PC-9 (cell line): ENCODE measurements around the gene TSPAN31. TPM values are rescaled to one million over a fixed set of nuclear protein-coding genes. Genes with fewer than 3 reads are reported as not detected.

Experiments used
- BruUV-seq: library from RNA; stranded (reverse); fragments of 400-500 nt; replicated peaks from 2 replicates; lab custom pipeline; 2021; lab: Mats Ljungman, UMichigan
- CTCF ChIA-PET: fragments of 300-600 bp; sonication (Branson Sonifier 250); formaldehyde crosslinking; loops from one replicate; lab custom pipeline; 2022; ENCODE audit warnings: antibody characterized with exemption; lab: Charles Lee
- POLR2A ChIA-PET: fragments of 300-600 bp; sonication (Branson Sonifier 250); formaldehyde crosslinking; loops from one replicate; lab custom pipeline; 2022; ENCODE audit warnings: antibody characterized with exemption; ENCODE audit not compliant: unreplicated experiment; lab: Charles Lee
- DNase-seq, 2 experiments: peaks; one replicate each; pipeline versions ENCODE4 v3.0.0 to v3.0.0-alpha.2; 2015 to 2022; ENCODE audit warnings: mixed read lengths in 1 of 2
- H2AFZ ChIP-seq: fragments of 200-600 bp; sonication (generic); 2 replicates; pipeline ENCODE4 v1.8.1; 2017; ENCODE audit warnings: antibody characterized with exemption
- H3F3A ChIP-seq: fragments of 200-600 bp; sonication (generic); 2 replicates; pipeline ENCODE4 v1.8.1; 2017; ENCODE audit warnings: antibody characterized with exemption, mild to moderate bottlenecking, low read depth; ENCODE audit not compliant: insufficient read depth
- H3K27ac ChIP-seq: fragments of 200-600 bp; sonication (generic); 2 replicates; pipeline ENCODE4 v1.6.1; 2016; ENCODE audit warnings: mixed run types
- H3K27me3 ChIP-seq: fragments of 200-600 bp; sonication (generic); 2 replicates; pipeline ENCODE4 v1.6.1; 2016; ENCODE audit warnings: low read depth, mixed run types; ENCODE audit not compliant: insufficient read depth
- H3K36me3 ChIP-seq: fragments of 200-600 bp; sonication (generic); 2 replicates; pipeline ENCODE4 v1.6.1; 2016; ENCODE audit warnings: low read depth, mixed run types
- H3K4me1 ChIP-seq: fragments of 200-600 bp; sonication (generic); replicated peaks from 2 replicates; pipeline ENCODE4 v1.6.1; 2016; ENCODE audit warnings: mixed run types; ENCODE audit not compliant: insufficient read depth
- H3K4me2 ChIP-seq: fragments of 200-600 bp; sonication (generic); 2 replicates; pipeline ENCODE4 v1.6.1; 2017; ENCODE audit warnings: mixed run types
- H3K4me3 ChIP-seq: fragments of 200-600 bp; sonication (generic); 2 replicates; pipeline ENCODE4 v1.6.1; 2016; ENCODE audit warnings: mixed run types
- H3K79me2 ChIP-seq: fragments of 200-600 bp; sonication (generic); 2 replicates; pipeline ENCODE4 v1.6.1; 2017; ENCODE audit warnings: low read depth, mixed run types
- H3K9me2 ChIP-seq: fragments of 200-600 bp; sonication (generic); 2 replicates; pipeline ENCODE4 v1.8.1; 2017; ENCODE audit warnings: mild to moderate bottlenecking; ENCODE audit not compliant: insufficient read depth
- H3K9me3 ChIP-seq: fragments of 200-600 bp; sonication (generic); 2 replicates; pipeline ENCODE4 v1.8.1; 2016; ENCODE audit warnings: low read depth; ENCODE audit not compliant: insufficient read depth
- H4K20me1 ChIP-seq: fragments of 200-600 bp; sonication (generic); 2 replicates; pipeline ENCODE4 v1.8.1; 2017; ENCODE audit not compliant: insufficient read depth
- CTCF ChIP-seq: fragments of 200-600 bp; sonication (generic); conservative IDR thresholded peaks from 2 replicates; pipeline ENCODE4 v1.6.1; 2017; ENCODE audit warnings: mixed run types, antibody characterized with exemption, mild to moderate bottlenecking, moderate library complexity
- EZH2 ChIP-seq: fragments of 200-600 bp; sonication (generic); IDR thresholded peaks from 2 replicates; pipeline ENCODE4 v1.8.0; 2017; ENCODE audit warnings: antibody characterized with exemption, low read depth
- intact Hi-C: fragments of 100-400 bp; cut with micrococcal nuclease; formaldehyde crosslinking; loops from one replicate; pipeline ENCODE4 v1.10.0; 2022; ENCODE audit not compliant: unreplicated experiment
- total RNA-seq: library from RNA; stranded (reverse); gene quantifications from 2 replicates; pipeline ENCODE4 v1.2.3, GENCODE V29; 2021

TSPAN31 gene
- total RNA-seq, 1 experiment from 2014 or later: 18.2 TPM

GRCh38 chr12:57755454-57756372 lies 10.9 kb downstream of the TSPAN31 start:
- Histone ChIP-seq H3K79me2 (peaks cover 14% of the 10 kb centered on the region), H3F3A (peaks cover 13% of the 10 kb centered on the region; the same call in 1 of the 2 replicates), H3K36me3 (peaks cover 2% of the 10 kb centered on the region; the same call in 1 of the 2 replicates), H3K4me3 (peak overlapping the region; percentile 68), H3K4me1 (peaks cover 25% of the 10 kb centered on the region), H3K9me3 (no peaks in the 10 kb centered on the region), H3K27ac (no peak overlapping the region), H3K9me2 (no peaks in the 10 kb centered on the region), H2AFZ (peak overlapping the region; percentile 67; the same call in 1 of the 2 replicates), H3K4me2 (peak overlapping the region; percentile 93), H4K20me1 (no peaks in the 10 kb centered on the region; the same call in 1 of the 2 replicates), H3K27me3 (no peaks in the 10 kb centered on the region)
- TF ChIP-seq CTCF (no peak), EZH2 (no peak)
- peak in 1 of 2 experiments; percentile 39 for DNase-seq
- no TSS peak for BruUV-seq
- CTCF ChIA-PET: no interaction called here
- POLR2A ChIA-PET: no interaction called here
- intact Hi-C loops: loop anchor here (2.0 kb wide), 1 partner anchor 17 kb away; the partner anchor contains the start of genes EEF1AKMT3 and METTL1

- TF ChIP-seq EZH2 (no peak), CTCF (no peak; the same call in 1 of the 2 replicates)
- peaks cover 4% of the 10 kb centered on the region for H3K79me2 ChIP-seq
- CTCF ChIA-PET: interaction anchor here (0.5 to 0.8 kb wide), 3 partner anchors 15 to 217 kb away, joined by 3 to 7 read pairs (median 4); partner anchors contain the start of genes EEF1AKMT3 and METTL1
- no peak overlapping the region for H3K27ac ChIP-seq
- no peaks in the 10 kb centered on the region for H3K27me3 ChIP-seq
- H3K9me2 ChIP-seq: no peaks in the 10 kb centered on the region
- no peaks in the 10 kb centered on the region; the same call in 1 of the 2 replicates for H4K20me1 ChIP-seq
- H3K36me3 ChIP-seq: no peaks in the 10 kb centered on the region
- POLR2A ChIA-PET: no interaction called here
- H2AFZ ChIP-seq: no peak overlapping the region; the same call in 1 of the 2 replicates
- H3K9me3 ChIP-seq: no peaks in the 10 kb centered on the region
- peaks cover 20% of the 10 kb centered on the region for H3K4me1 ChIP-seq
- intact Hi-C loops: no loop called here
- TSS peak; percentile 23 for BruUV-seq
- peak overlapping the region; percentile 68 for H3K4me3 ChIP-seq
- H3K4me2 ChIP-seq: peak overlapping the region; percentile 93
- peaks cover 13% of the 10 kb centered on the region; the same call in 1 of the 2 replicates for H3F3A ChIP-seq
- DNase-seq: no peak
These were observed 11.8 kb downstream of the TSPAN31 start for GRCh38 chr12:57756406-57757341.

- Histone ChIP-seq H3K79me2 (no peaks in the 10 kb centered on the region), H3K9me2 (no peaks in the 10 kb centered on the region), H2AFZ (no peak overlapping the region), H3F3A (peaks cover 13% of the 10 kb centered on the region; the same call in 1 of the 2 replicates), H3K9me3 (no peaks in the 10 kb centered on the region), H3K27me3 (no peaks in the 10 kb centered on the region), H3K4me2 (no peak overlapping the region), H3K27ac (no peak overlapping the region), H3K4me3 (no peak overlapping the region), H4K20me1 (no peaks in the 10 kb centered on the region; the same call in 1 of the 2 replicates), H3K4me1 (peaks cover 18% of the 10 kb centered on the region), H3K36me3 (no peaks in the 10 kb centered on the region)
- intact Hi-C loops: no loop called here
- BruUV-seq: no TSS peak
- ChIA-PET CTCF (no interaction called here), POLR2A (no interaction called here)
- TF ChIP-seq CTCF: no peak
- no peak for TF ChIP-seq EZH2
- DNase-seq: no peak
These were observed 12.9 kb downstream of the TSPAN31 start for GRCh38 chr12:57757771-57758170.
